Stimulated activated effector memory CD8-positive, alpha-beta T cell treated with anti-CD3 and anti-CD28 coated beads, Interleukin-12 subunit alpha, Interleukin-12 subunit beta, amount 100 ng/mL, for 72 hours (primary cell): ENCODE results near the gene CALCOCO1.

Source experiments
- ATAC-seq: fragments of 150-1000 bp; cut with Tn5 transposase; 2 replicates; pipeline ENCODE4 v1.10.0; 2021
- DNase-seq, 2 donors: peaks; one replicate each; pipeline ENCODE4 v3.0.0; 2021 to 2022; ENCODE audit warnings: low spot score in 2 of 2
- H3K27ac Mint-ChIP-seq: one replicate; pipeline ENCODE4 v1.8.0; 2022; ENCODE audit warnings: mild to moderate bottlenecking, mixed read lengths
- H3K36me3 Mint-ChIP-seq: one replicate; pipeline ENCODE4 v1.8.0; 2022; ENCODE audit warnings: mild to moderate bottlenecking, mixed read lengths
- H3K4me1 Mint-ChIP-seq: one replicate; pipeline ENCODE4 v1.8.0; 2022; ENCODE audit warnings: mixed read lengths
- H3K4me3 Mint-ChIP-seq: one replicate; pipeline ENCODE4 v1.8.0; 2022; ENCODE audit warnings: mild to moderate bottlenecking, mixed read lengths
- H3K9me3 Mint-ChIP-seq: one replicate; pipeline ENCODE4 v1.8.0; 2022; ENCODE audit warnings: mixed read lengths

The CALCOCO1 gene

GRCh38 chr12:53756300-53757100 lies 29.2 kb upstream of the CALCOCO1 start:
- Mint-ChIP-seq H3K27ac (peak overlapping the region; percentile 80), H3K36me3 (no peaks in the 10 kb centered on the region), H3K9me3 (no peaks in the 10 kb centered on the region), H3K4me3 (peak overlapping the region; percentile 53), H3K4me1 (peaks cover 28% of the 10 kb centered on the region)
- no peak for DNase-seq
- peak; percentile 57 for ATAC-seq

GRCh38 chr12:53755893-53756292 lies 28.6 kb upstream of the CALCOCO1 start:
- Mint-ChIP-seq H3K36me3 (no peaks in the 10 kb centered on the region), H3K9me3 (no peaks in the 10 kb centered on the region), H3K4me1 (peaks cover 28% of the 10 kb centered on the region), H3K4me3 (peak overlapping the region; percentile 53), H3K27ac (peak overlapping the region; percentile 80)
- ATAC-seq (no peak), DNase-seq (no peak)

- no peaks in the 10 kb centered on the region for H3K36me3 Mint-ChIP-seq
- peak overlapping the region; percentile 80 for H3K27ac Mint-ChIP-seq
- H3K4me1 Mint-ChIP-seq: peaks cover 28% of the 10 kb centered on the region
- DNase-seq (no peak), ATAC-seq (no peak)
- no peaks in the 10 kb centered on the region for H3K9me3 Mint-ChIP-seq
- peak overlapping the region; percentile 53 for H3K4me3 Mint-ChIP-seq
Observed at GRCh38 chr12:53755451-53755891, 28.2 kb upstream of the CALCOCO1 start.

- no peak overlapping the region for H3K4me3 Mint-ChIP-seq
- H3K36me3 Mint-ChIP-seq: no peaks in the 10 kb centered on the region
- no peak for ATAC-seq
- no peak overlapping the region for H3K27ac Mint-ChIP-seq
- DNase-seq: no peak
- H3K9me3 Mint-ChIP-seq: no peaks in the 10 kb centered on the region
- peaks cover 28% of the 10 kb centered on the region for H3K4me1 Mint-ChIP-seq
Observed at GRCh38 chr12:53754633-53755264, 27.5 kb upstream of the CALCOCO1 start.

- H3K4me3 Mint-ChIP-seq: no peak overlapping the region
- H3K36me3 Mint-ChIP-seq: no peaks in the 10 kb centered on the region
- H3K9me3 Mint-ChIP-seq: no peaks in the 10 kb centered on the region
- no peak for DNase-seq
- ATAC-seq: no peak
- H3K4me1 Mint-ChIP-seq: peaks cover 28% of the 10 kb centered on the region
- no peak overlapping the region for H3K27ac Mint-ChIP-seq
Observed at GRCh38 chr12:53754188-53754585, 26.9 kb upstream of the CALCOCO1 start.

GRCh38 chr12:53752621-53753020 lies 25.4 kb upstream of the CALCOCO1 start:
- DNase-seq (no peak), ATAC-seq (no peak)
- Mint-ChIP-seq H3K4me3 (no peak overlapping the region), H3K4me1 (peaks cover 18% of the 10 kb centered on the region), H3K9me3 (no peaks in the 10 kb centered on the region), H3K27ac (no peak overlapping the region), H3K36me3 (no peaks in the 10 kb centered on the region)

GRCh38 chr12:53752192-53752601 lies 24.9 kb upstream of the CALCOCO1 start:
- H3K9me3 Mint-ChIP-seq: no peaks in the 10 kb centered on the region
- no peak overlapping the region for H3K4me3 Mint-ChIP-seq
- H3K36me3 Mint-ChIP-seq: no peaks in the 10 kb centered on the region
- no peak for DNase-seq
- peaks cover 18% of the 10 kb centered on the region for H3K4me1 Mint-ChIP-seq
- no peak overlapping the region for H3K27ac Mint-ChIP-seq
- ATAC-seq: no peak

- Mint-ChIP-seq H3K27ac (no peak within 1 kb of the TSS), H3K9me3 (no peaks in the 10 kb centered on the region), H3K4me1 (peaks cover 12% of the 10 kb centered on the region), H3K4me3 (no peak within 1 kb of the TSS), H3K36me3 (no peaks in the 10 kb centered on the region)
- DNase-seq (peak in 1 of 2 donors; percentile 69), ATAC-seq (peak; percentile 55)
Observed at GRCh38 chr12:53751336-53752191, 24.3 kb upstream of the CALCOCO1 start, which contains the start of gene CISTR. TSS of gene CISTR (minus strand) at chr12:53751979.

- Mint-ChIP-seq H3K36me3 (no peaks in the 10 kb centered on the region), H3K4me1 (peaks cover 12% of the 10 kb centered on the region), H3K27ac (no peak overlapping the region), H3K9me3 (no peaks in the 10 kb centered on the region), H3K4me3 (no peak overlapping the region)
- DNase-seq: no peak
- ATAC-seq: peak; percentile 40
Observed at GRCh38 chr12:53750812-53751335, 23.6 kb upstream of the CALCOCO1 start.

- ATAC-seq (no peak), DNase-seq (no peak)
- no peak overlapping the region for H3K27ac Mint-ChIP-seq
- H3K4me3 Mint-ChIP-seq: no peak overlapping the region
- H3K36me3 Mint-ChIP-seq: no peaks in the 10 kb centered on the region
- peaks cover 11% of the 10 kb centered on the region for H3K4me1 Mint-ChIP-seq
- H3K9me3 Mint-ChIP-seq: no peaks in the 10 kb centered on the region
Observed at GRCh38 chr12:53749986-53750811, 22.9 kb upstream of the CALCOCO1 start.

GRCh38 chr12:53748072-53748840 lies 21.0 kb upstream of the CALCOCO1 start:
- Mint-ChIP-seq H3K4me1 (peaks cover 18% of the 10 kb centered on the region), H3K4me3 (no peak overlapping the region), H3K36me3 (no peaks in the 10 kb centered on the region), H3K27ac (no peak overlapping the region), H3K9me3 (no peaks in the 10 kb centered on the region)
- no peak for DNase-seq
- no peak for ATAC-seq

- Mint-ChIP-seq H3K4me1 (peaks cover 25% of the 10 kb centered on the region), H3K27ac (no peak overlapping the region)
- no peak for ATAC-seq
Observed at GRCh38 chr12:53747095-53747494, 19.8 kb upstream of the CALCOCO1 start.

GRCh38 chr12:53746592-53747092 lies 19.4 kb upstream of the CALCOCO1 start:
- peak overlapping the region; percentile 10 for H3K4me3 Mint-ChIP-seq
- peak; percentile 81 to 91 for DNase-seq

More at GRCh38 chr12:53747095-53747494, 19.8 kb upstream of the CALCOCO1 start:
- Mint-ChIP-seq H3K9me3 (no peaks in the 10 kb centered on the region), H3K4me3 (peak overlapping the region; percentile 10), H3K36me3 (no peaks in the 10 kb centered on the region)
- DNase-seq: no peak

More at GRCh38 chr12:53746592-53747092, 19.4 kb upstream of the CALCOCO1 start:
- H3K9me3 Mint-ChIP-seq: no peaks in the 10 kb centered on the region
- ATAC-seq: peak; percentile 79
- peaks cover 25% of the 10 kb centered on the region for H3K4me1 Mint-ChIP-seq
- H3K27ac Mint-ChIP-seq: no peak overlapping the region
- no peaks in the 10 kb centered on the region for H3K36me3 Mint-ChIP-seq
